Activated CD4-positive, CD25-positive, alpha-beta regulatory T cell treated with anti-CD3 and anti-CD28 coated beads, Interleukin-2, amount 50 U/mL, for 72 hours (primary cell): ENCODE measurements around the gene COL10A1.

ENCODE experiments used
- DNase-seq: peaks from one replicate; pipeline ENCODE4 v3.0.0; 2021

COL10A1 gene

DNA sequence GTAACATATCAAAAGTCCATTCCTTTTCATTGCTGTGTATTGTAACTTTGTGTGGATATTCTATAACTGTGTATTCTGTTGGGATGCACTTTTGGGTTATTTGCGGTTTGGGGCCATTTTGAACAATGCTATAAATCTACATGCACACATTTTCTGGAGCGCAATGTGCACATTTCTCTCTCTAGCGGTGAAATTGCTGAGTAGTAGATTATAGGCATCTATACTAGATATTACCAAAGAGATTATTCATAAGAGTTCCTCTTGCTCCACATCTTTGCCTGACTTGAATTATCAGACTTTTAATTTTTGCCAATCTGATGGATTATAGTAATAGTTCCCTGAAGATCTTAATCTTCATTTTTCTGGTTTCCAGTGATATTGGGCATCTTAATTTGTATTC, 47.0 kb downstream of the COL10A1 start:
- no peak for DNase-seq

DNA sequence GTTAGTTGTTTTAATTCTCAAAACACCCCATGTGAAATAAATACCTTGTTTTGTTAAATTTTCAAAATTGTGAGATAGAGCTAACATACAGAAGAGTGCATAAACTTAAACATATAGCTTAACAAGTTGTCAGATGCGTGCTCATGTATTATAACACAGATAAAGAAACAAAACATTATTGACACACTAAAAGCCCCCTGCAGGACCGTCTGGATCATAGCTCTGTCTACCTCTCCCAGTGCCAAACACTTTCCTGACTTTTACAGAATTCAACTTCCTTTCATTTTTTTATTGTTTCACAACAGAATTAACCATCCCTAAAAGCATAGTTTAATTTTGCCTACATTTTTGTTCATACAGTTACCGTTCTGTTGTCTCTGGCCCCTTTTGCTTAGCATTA, 47.4 kb downstream of the COL10A1 start:
- DNase-seq = no peak

DNA sequence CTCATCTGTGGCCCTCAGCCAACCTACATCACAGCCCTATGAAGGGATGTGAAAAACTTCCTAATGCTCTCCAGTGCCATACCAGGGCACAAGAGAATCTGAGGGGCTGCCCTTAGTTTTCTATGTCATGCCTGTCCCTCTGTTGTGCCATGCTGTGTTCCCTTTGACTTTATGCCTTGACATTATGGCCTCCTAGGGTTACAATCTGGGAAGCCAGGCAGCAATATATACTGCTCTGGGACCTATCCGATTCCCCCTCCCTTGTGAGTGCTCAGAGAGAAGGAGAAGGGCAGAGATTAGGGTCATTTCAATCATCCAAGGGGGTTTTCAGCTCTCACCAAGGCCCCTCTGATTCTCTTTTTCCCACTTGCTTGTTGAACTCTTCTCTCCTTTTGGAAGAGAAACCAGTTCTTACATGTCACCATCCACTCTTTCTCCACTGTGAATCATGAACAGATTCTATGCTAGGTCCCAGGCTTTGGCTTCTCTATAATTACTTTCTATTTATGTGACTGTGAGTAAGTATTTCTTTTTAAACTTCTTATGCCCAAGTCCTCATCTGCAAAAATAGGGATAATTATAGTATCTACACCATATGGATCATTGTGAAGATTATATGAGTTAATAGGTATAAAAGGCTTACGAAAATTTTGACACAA, 51.1 kb downstream of the COL10A1 start:
- DNase-seq = no peak

DNA sequence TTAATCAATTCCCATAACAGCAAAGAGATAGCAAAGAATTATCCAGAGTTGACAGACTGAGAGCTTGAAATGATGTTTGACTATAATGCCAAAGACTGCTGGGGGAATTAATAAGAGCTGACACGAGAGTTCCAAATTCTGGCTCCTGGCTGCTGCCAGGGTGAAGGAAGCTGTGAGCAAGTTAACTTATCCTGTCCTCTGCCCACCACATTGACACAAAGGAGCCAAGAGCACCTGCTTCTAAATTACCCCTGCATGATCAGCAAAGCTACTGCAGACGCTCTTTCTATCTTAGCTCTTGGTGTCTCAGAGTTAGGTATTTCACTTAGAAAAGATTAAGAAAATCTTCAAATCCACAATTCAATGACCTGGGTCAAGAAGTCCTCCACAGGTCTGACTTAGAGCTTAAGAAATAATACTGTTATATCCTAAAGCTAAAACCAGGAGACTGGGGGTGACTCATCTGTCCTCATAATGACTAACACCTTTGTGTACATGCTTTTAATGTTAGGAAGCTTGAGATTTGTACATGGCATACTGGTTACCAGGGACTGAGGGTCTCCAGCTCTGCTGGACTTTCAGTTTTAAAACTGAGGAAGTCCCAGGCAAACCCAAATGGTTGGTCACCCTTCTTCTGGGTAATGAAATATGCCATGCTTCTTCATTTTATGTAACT, 52.0 kb downstream of the COL10A1 start:
- no peak for DNase-seq

DNA sequence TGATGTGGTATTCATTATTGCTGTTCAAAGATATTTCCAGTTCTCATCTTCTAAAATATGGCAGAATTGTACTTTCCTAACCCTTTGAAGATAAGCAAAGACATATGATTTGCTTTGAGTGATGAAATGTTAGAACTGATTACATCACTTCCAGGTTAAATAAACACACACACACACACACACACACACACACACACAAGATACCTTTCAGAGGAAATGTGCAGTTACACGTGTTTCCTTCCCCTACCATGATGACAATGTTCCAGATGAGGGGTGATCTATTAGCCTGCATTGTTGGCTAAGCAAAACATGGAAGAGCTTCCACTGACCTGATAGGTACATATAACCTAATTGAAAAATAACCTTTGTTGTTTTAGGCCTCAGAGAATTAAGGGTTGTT, 53.6 kb downstream of the COL10A1 start:
- DNase-seq = no peak

DNA sequence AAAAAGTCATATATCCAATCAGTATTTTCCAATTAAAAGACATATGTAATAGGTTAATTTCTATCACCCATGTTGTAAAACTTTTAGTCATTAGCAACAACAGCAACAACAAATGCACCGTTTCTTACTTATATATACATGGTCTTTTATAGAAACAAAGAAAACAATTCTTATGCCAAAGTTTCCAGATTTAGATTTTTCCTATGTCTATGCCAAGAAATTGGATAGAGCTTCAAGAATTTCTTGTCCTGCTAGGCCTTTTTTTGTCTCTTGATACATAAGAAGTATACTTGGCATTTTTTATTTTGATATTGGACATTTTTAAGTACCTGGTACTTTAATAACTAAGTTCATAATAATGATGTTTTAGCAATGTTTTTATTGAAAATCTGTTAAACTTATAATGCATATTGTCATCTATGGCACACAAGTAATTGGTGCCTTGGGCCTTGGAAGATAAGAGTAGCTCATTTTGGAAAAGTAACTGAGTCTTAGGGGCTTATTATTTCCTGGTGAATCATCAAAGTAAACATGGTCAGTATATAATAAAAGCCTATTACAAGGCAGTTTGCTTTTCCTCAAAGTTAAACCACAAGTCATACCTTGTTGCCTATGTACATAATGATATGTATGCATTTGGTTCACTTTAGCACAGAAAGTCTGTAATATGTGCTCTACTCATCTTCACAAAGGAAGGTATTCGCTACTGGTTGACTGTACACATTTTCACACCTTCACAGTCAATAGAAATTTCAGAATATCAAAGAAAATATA, 55.1 kb downstream of the COL10A1 start:
- no peak for DNase-seq

DNA sequence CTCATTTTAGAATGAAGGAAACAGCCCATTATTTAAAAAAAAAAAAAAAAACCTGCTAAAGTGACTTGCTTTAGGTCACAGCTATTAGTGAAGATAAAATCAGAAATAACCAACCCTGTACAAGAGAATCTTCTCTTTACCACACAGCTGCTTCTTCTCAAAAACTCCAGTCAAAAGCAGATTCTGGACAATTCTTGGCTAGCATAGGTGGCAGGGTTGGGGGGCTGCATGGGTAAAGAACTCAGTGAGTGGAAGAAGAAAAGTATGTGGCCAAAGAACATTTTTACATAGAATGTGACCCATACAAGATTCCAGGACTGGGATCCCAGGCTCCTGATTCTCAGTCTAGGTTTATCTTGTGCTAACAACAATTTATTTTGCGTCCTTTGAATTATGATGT, 55.8 kb downstream of the COL10A1 start:
- no peak for DNase-seq
